ENCODE measurements around the gene PPP2R2D.

Gene PPP2R2D

DNA sequence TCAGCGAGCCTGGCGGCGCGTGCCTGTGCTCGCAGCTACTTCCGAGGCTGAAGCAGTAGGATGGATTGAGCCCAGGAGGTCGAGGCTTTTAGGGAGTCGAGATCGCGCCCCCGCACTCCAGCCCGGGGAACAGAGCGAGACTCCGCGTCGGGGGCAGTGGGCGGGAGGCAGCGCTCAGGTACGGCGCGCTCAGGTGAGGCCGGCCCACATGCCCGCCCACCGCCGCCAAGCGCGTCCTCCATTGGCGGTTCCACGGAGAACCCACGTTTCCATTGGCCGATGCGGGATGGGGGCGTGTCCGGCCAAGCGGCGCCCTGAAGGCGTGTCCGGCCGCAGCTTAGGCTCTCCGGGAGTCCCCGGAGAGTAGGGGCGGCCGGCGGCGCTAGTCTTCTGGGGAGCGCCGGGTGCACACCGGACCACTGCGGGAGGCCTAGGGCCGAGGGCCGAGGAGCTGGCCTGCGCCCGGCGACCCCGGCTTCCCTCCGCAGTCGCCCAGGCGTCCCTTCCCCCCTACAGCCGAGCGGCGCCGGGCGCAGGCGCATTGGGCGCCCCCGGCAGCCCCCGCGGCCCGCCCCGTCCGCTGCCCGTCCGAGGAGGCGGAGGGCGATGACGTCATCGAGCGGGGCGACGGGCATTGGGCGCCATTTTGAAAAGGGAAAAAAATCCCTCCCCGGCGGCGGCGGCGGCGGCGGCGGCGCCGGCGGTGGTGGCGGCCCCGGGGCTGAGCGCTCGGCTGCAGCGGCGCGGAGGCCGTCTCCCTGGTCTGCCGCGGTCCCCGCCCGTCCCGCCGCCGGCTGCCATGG is at the start of gene PPP2R2D:
Gene PPP2R2D (plus strand): TSS at position 659 of the 803 bp plus-strand sequence. CDS start 141 bp downstream, at position 800.
- intact Hi-C loops (cut with DNase I) = loop anchor here (2.0 to 5.0 kb wide), 2 partner anchors 62 to 82 kb away; no protein-coding TSS in a partner anchor
- DNase-seq = peak; percentile 89 to 98 (median 95)

DNA sequence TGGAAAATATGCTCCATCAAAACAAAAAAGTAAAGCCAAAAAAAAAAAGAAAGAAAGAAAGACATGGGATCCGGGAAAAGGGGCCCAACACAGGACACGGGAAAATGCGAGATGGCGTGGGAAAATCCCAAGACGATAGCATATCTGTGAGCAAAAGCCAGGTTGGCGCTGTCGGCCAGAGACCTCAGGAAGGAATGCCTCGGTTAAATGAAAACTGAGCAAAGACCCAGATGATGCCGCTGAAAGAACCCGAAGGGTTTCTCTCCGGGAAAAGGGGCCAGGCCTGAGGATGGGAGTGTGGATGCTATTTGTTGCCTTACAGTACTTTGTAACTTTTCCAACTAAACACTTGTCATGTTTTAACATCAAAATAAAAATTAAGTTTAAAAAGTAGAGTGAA is 49.5 kb upstream of the PPP2R2D start:
- peak in 9 of 42 donors; percentile 3 to 34 (median 14) for DNase-seq
- intact Hi-C loops (cut with DNase I) = no loop called here

DNA sequence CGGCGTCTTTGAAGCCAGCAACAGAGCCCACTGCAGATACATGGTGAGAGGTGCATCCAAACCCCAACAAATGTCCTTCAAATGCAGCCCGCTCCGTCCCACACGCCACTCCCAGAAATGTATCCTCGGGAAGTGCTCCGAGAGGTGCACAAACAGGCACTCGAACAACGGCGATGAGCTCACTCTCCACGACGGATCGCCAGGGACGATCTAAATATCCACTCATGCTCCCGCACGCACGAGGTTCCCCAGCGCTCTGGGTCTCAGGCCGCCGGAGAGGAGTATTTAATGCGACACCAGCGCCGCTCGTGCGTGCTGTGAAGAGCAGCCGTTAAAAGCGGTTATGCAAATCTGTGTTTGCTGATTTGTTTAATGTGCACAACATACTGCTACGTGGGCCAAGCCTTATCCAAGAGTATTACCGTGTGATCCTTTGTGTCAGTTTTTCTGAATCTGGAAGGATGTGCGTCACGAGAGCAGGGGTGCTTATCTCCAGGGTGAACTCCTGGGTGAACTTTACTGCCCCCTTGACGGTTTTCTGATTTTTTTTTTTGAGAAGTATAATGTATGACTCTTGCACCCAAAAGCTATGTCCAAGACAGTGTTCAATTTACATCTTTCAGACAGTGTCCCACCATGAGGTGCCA is 48.5 kb upstream of the PPP2R2D start:
- DNase-seq = peak in 7 of 42 donors; percentile 1 to 33 (median 8)
- intact Hi-C loops (cut with DNase I) = no loop called here

DNA sequence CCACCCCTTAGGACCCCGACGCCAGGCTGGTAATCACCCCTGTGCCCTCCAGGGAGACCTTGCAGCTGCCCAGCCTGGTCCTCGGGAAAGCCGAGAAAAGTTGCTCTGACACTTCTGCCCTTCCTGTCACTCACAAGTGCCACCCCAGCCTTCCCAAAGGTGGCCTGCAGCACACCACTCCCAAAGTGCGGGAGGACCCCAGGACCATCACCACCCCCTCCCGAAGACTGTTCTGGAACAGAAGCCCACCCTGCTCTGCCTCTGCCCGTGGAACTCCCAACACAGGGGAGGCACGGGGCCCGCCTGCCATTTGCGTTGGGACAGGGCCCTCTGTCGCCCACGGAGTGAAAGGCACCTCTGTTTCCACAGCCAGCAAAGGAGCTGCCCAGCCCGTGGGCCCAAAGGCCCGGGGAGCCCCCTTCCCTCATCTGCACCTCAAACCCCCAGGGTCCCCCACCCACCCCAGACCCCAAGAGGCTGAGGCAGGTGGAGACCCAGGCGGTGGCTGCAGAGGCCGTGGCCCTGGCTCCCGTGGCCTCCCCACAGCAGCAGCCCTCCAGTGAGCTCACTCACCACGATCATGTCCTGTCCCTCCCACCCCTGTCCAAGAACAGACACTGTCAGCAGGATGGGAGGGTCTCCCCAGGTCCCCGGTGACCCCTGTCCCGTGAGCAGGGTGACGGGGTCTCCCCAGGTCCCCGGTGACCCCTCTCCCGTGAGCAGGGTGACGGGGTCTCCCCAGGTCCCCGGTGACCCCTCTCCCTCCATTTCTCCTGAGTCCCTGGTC is 47.8 kb upstream of the PPP2R2D start:
- intact Hi-C loops (cut with DNase I) = no loop called here
- DNase-seq = peak in 6 of 42 donors; percentile 5 to 25 (median 12)

DNA sequence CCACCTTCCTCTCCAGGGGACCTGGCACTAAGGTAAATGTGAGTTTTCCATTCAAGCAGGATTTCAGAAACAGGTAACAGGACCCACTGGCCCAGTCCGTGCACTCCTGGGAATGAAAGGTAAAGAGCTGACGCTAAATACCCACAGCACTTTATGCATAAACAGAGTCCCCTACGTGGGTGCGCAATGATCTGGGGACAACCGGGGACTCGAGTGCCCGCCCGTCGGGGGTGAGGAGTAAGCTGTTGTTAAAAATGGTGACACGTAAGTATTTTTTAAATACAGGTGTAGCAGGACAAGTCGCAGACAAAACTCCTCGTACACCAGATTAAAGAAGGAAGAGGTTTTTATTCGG is 47.2 kb upstream of the PPP2R2D start:
- peak in 3 of 42 donors; percentile 1 to 14 (median 4) for DNase-seq
- intact Hi-C loops (cut with DNase I) = no loop called here

DNA sequence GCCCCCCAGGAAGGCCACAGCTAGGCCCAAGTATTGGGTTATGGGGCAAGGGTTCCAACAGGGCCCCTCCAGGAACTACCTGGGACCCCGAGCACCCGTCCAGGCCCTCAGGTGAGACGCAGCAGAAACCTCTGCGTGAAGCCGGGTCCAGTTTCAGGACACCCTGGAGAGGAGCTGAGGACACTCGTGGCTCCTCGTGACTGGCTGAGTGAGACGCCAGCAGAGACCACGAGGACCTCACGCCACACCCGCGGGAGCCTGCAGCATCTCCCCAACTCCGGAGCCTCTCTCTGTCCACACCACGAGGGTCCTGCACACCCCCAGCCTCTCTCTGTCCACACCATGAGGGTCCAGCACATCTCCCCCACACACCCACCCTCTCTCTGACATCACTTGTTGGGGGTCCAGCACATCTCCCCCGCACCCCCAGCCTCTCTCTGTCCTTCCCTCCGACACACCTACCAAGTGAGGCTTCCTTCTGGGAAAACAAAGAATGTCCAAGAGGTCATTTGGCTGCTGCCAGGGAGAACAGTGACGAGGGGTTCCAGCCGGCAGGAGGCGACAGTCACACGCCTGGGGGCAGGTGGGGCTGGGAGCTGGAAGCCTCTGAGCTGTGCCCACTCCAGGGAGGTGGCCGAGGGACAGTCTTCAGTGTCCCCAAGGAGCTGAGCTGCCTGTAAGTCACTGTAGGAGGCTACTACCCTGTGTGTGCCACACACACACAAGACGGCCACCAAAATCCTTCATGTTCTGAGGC is 46.1 kb upstream of the PPP2R2D start:
- DNase-seq = peak in 5 of 42 donors; percentile 2 to 23 (median 15)
- intact Hi-C loops (cut with DNase I) = no loop called here

DNA sequence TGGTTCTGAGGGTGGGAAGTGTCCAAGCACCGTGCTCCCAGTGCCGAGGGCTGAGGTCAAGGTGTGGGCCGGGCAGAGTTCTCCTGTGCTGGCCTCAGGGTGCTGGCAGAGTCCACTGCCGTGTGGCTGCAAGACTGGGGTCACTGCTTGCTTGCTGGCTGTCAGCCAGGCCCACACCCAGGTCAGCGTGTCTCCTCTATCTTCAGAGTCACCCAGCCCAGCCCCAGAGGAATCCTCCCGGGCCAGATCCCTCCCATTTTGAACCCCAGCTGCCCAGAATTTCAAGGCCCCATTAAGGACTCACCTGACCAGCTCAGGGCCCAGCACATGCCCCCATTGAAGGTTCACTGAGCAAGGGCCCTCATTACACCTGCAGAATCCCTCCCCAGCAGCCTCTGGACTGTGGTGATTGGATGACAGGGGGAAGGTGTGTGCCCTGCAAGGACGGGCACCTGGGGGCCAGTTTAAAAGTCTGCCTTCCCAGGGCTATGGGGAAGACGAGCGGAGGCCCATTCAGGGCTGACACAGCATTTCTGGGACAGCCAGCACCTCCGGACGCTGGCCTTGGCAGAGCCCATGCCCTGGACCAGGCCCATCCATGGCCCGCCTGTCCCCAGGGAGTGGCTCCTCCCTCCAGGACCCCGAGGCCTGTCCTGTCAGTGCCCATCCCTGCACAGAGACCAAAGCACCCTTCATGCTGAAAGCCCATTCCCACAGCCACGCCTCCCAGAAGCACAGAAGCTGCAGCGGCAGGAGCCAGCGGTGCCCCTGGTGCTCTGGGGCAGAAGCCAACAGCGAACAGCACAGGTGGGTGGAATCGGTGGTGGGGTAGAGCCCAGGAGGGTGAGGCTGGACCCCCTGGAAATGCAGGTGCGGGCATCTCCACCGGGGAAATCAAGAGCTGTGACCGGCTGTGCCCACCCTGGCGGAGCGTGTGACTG is 45.1 kb upstream of the PPP2R2D start:
- peak in 5 of 42 donors; percentile 4 to 26 (median 13) for DNase-seq
- intact Hi-C loops (cut with DNase I) = no loop called here

DNA sequence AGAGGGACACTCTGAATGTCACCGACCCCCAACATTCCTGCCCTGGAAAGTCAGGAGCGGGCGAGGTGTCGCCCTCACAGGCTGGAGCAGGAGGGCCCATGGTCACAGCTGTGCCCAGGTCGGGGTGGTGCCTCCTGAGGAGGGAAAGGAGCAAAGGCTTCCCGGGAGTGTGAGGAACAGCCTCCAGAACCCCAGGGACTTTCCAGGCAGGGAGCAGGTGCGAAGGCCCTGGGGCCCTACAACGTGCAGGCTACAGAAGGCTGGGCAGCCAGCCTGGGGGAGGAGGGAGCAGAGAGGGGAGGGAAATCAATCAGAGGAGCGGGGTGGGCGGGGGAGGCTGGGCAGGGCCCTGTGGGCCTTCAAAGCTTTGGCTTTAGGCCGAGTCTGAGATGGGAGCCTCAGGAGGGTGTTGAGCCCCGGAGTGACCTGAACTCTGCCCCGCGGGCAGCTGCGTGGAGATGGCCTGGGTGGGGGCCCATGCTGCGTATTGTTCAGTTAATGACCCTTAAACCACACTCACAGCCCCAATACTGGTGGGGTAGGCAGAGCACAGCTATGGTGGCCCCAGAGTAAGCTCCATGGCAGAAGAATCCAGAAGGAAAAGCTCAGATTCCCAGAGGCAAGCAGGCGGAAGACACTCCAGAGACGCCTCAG is 44.2 kb upstream of the PPP2R2D start:
- intact Hi-C loops (cut with DNase I) = no loop called here
- DNase-seq = peak in 4 of 42 donors; percentile 3 to 10 (median 8)

DNA sequence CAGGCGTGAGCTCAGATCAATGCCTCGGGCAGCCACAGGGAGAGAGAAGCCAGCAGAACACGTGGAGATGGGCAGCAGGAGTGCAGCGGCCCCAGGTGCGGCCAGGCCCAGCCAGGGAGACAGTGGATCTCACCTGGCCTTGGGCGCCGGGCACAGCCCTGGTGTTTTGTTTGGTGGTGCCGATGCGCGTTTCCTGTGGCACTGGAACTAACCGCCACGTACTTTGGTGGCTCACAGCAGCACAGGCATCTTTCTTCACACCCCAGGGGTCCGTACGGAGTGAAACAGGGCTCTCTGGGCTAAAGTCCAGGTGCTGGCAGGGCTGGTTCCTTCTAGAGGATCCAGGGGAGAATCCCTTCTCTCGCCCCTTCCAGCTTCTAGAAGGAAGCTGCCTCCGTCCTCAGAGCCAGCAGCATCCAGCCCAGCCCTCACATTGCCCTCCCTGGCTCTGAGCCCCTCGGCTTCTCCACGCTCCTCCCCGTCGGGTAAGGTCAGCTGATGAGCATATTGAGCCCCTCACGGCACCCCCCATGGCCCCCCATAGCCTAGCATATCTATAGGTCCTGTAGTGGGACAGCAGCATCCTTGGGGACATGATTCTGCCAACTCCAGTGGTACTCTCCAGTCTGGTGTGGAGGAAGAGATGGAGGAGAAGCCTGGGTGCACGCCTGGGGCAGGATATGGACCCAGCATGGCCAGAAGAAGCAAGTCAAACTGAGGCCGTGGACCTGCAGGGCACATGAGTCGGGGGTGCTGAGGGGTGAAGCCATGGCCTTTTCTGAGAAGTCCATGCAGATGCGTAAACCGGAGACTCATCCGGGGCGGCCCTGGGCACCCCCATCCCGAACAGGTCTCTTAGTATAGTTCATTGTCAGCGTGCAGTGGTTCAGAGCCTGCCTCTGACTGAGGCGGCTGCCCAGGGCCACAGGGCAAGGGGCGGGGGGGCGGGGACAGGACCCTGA is 43.4 kb upstream of the PPP2R2D start:
- intact Hi-C loops (cut with DNase I) = no loop called here
- peak in 5 of 42 donors; percentile 2 to 27 (median 10) for DNase-seq

DNA sequence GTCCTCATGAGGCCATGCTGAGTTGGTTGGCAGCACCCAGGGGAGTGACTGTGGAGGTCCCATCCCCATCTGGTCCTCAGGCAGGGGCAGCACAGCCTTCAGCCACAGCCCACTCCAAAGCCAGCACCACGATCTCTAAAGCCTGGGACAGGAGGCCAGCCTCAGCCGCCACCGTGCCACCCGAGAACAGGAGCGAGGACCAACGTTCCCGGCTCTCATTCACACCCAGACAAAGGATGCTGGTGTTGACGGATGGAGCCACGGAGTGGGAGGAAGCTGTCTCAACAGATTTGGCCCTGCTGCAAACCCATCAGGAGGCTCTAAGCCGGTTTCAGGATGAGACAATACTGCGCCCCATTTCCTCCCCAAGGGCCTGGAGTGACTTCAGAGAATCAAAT is 42.7 kb upstream of the PPP2R2D start:
- DNase-seq = peak in 3 of 42 donors; percentile 2 to 22 (median 6)
- intact Hi-C loops (cut with DNase I) = no loop called here

DNA sequence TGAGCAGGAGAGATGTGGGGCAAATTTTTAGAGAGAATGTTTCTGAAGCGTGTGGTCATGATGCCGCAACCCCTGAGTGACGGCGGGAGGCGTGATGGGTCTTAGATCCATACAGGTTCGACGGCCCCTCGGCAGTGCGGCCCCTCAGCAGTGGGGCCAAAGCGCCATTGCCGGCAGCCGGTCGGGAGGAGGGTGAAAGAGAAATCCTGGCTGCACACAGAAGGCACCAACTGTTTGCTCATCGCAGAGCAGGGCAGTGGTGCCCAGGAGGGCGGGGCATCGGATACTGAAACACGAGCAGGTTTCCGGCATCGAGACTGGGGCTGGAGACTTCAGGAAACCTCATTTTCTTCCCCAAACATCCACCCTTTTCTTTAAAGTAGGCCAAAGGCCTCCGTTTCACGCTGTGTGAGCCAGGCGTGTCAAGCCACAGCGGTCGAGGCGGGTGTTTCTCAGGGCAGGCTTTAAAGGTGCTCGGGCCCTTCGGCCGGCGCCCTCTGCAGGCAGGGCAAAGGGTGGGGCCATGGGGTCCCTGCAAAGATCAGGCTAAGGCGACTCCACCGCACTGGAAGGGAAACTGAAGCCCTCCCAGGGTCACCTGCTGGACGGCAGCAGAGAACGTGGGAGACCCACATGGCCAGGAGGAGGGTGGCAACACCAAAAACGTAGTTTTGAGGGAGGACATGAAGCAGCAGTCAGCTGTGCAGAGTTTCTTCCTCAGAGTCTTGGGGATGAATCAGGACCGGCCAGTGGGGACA is 42.0 kb upstream of the PPP2R2D start:
- intact Hi-C loops (cut with DNase I) = no loop called here
- peak in 3 of 42 donors; percentile 7 to 26 (median 22) for DNase-seq

DNA sequence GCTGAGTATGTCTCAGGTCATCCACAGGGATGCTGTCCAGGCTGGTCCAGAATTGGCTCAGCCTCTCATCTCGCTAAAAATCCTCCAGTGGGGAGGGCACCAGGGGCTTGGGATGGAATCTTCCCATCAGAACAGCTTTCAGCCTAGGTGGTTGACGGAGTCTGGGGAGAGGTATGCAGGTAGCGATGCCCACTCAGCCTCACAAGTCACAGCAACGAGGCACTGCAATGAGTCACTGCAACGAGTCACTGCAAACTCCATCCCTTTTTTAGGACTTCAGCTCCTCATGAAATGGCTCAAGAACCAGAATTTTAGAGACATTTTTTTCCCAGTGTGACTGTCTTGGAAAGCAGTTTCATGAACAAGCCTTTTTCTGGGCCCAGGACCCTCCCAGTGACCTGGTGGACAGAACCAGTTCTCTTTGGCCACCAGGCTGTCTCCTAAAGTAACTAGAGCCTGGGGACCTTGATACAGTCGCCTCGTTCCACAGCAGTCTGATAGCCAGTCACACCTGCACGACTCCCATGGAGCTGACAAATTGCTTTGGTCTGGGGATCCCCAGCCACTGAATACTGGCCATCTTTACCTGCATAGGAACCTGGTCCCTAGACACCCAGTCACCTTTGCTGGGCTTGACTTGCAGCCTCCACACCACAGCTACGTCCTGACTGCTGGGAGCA is 41.3 kb upstream of the PPP2R2D start:
- intact Hi-C loops (cut with DNase I) = no loop called here
- DNase-seq = peak in 5 of 42 donors; percentile 1 to 20 (median 12)

DNA sequence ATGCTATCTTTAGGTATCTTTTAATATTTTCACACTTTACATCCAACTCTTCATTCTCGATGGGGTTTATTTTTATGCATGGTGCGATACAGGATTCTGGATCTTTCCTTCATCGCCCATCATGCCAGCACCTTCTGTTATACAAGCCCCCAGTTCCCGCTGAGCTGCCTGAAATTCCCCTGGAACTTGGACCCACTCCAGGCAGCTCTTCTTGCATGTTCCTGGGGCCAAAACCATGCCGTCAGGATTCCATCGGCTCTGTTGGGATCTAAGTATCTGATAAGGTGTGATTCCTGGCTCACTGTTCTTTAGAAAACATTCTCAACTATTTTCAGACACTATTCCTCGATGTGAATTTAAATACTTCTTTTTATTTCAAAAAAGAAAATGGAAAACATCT is 40.5 kb upstream of the PPP2R2D start:
- DNase-seq = peak in 5 of 42 donors; percentile 1 to 15 (median 11)
- intact Hi-C loops (cut with DNase I) = no loop called here

DNA sequence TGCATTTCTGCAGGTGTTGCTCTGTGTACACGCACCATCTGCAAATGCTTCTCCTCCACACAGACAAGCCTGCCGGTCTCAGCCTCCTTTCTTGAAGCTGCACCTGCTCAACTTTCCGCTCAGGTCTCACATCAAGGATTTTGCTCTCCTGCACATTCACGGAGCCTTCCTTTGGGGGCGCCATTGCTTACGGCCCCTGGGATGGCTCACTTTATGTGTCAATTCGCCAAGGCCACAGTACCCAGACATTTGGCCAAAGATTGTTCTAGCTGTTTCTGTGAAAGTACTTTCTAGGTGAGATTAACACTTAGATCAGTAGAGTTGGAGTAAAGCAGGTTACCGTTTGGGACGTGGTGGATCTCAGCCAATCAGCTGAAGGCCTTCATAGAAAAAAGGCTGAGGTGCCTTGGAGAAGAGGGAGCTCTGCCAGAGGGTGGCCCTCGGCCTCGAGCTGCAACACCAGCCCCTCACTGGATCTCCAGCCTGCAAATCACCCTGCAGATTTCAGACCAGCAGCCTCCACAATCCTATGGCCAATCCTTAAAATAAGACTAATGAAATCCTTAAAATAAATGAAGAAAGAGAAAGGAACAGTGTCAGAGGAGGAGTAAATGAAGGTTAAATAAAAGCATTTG is 39.9 kb upstream of the PPP2R2D start:
- DNase-seq = peak in 5 of 42 donors; percentile 1 to 14 (median 4)
- intact Hi-C loops (cut with DNase I) = no loop called here

Data from head of caudate nucleus (tissue), 42 donors.